Thyroid gland (tissue), 4 donors: ENCODE results near the gene SGCD. TPM values are rescaled to one million over a fixed set of nuclear protein-coding genes. Genes with fewer than 3 reads are reported as not detected.
"Not testable (repeated sequence)": the region's sequence is repeated elsewhere in the genome, so short reads cannot be mapped to it uniquely, and the experiment has no call there.

Experiments
- DNase-seq, 2 donors: peaks; one replicate each; pipeline ENCODE4 v3.0.0-alpha.2; 2019
- H3K27ac ChIP-seq, 3 donors: fragments of 200-600 bp; sonication (generic); 1 replicate in 2 of 3; 2 replicates in 1 of 3; pipeline ENCODE4 v1.5.1; 2016 to 2019; ENCODE audit warnings: mild to moderate bottlenecking in 1 of 3, moderate library complexity in 1 of 3
- H3K27me3 ChIP-seq: fragments of 200-600 bp; sonication (generic); one replicate; pipeline ENCODE4 v1.5.1; 2019
- H3K36me3 ChIP-seq, 2 donors: fragments of 200-600 bp; sonication (generic); one replicate each; pipeline ENCODE4 v1.5.1; 2016 to 2019
- H3K4me1 ChIP-seq, 2 donors: fragments of 200-600 bp; sonication (generic); one replicate each; pipeline ENCODE4 v1.5.1; 2017 to 2019
- H3K4me3 ChIP-seq, 3 donors: fragments of 200-600 bp; sonication (generic); replicated peaks in 1 of 3; 1 replicate in 2 of 3; 2 replicates in 1 of 3; pipeline ENCODE4 v1.5.1; 2016; ENCODE audit warnings: mild to moderate bottlenecking in 1 of 3
- H3K9me3 ChIP-seq: fragments of 200-600 bp; sonication (generic); one replicate; pipeline ENCODE4 v1.5.1; 2017
- CTCF ChIP-seq, 6 experiments: fragments of 200-600 bp in 3 of 6; fragments of 450-650 bp in 3 of 6; sonication (generic) in 3 of 6; IDR thresholded peaks; one replicate each; pipeline ENCODE4 v1.5.1; 2016 to 2019; ENCODE audit warnings: antibody characterized with exemption in 6 of 6, mild to moderate bottlenecking in 2 of 6, inconsistent platforms in 1 of 6, moderate library complexity in 1 of 6
- POLR2A ChIP-seq, 2 donors: fragments of 450-650 bp; IDR thresholded peaks; one replicate each; pipeline ENCODE4 v1.6.1; 2017; ENCODE audit warnings: antibody characterized with exemption in 2 of 2, mild to moderate bottlenecking in 2 of 2, moderate library complexity in 1 of 2
- WGBS, 2 donors: methylation state at CpG; one replicate each; pipeline ENCODE4 v1.1.5; 2017; 5-methylcytosine and 5-hydroxymethylcytosine counted together
- intact Hi-C: fragments of 100-400 bp; cut with DNase I; formaldehyde crosslinking; loops from one replicate; pipeline ENCODE4 v1.15.1; 2023
- total RNA-seq, 4 donors: library from RNA; depleted of rRNA; stranded (reverse); fragments of >200 nt; gene quantifications; one replicate each; pipeline ENCODE4 v1.2.3, GENCODE V29; 2016

The SGCD gene
- total RNA-seq, 4 donors from 2014 or later: 7.4 to 20.1 (median 9.2) TPM

GRCh38 chr5:156641686-156642085 is 314.7 kb downstream of the SGCD start:
- Histone ChIP-seq H3K27me3 (no peaks in the 10 kb centered on the region), H3K4me1 (peaks cover 8 to 22% of the 10 kb centered on the region in 2 donors), H3K4me3 (no peak overlapping the region), H3K9me3 (no peaks in the 10 kb centered on the region), H3K36me3 (no peaks in the 10 kb centered on the region), H3K27ac (no peak overlapping the region)
- intact Hi-C loops: no loop called here
- no peak for TF ChIP-seq POLR2A (IDR thresholded peaks at IDR 0.05)
- no peak for TF ChIP-seq CTCF (IDR thresholded peaks at IDR 0.05)
- no peak for DNase-seq
- WGBS, 2 donors: 67 to 81% methylated on average over 1 of the region's 1 CpG

GRCh38 chr5:156647034-156647451 is 320.1 kb downstream of the SGCD start:
- no peaks in the 10 kb centered on the region for H3K27me3 ChIP-seq
- intact Hi-C loops: no loop called here
- TF ChIP-seq CTCF (IDR thresholded peaks at IDR 0.05) (no peak), POLR2A (IDR thresholded peaks at IDR 0.05) (no peak)
- H3K36me3 ChIP-seq: no peaks in the 10 kb centered on the region
- peak overlapping the region; percentile 32 to 76 (median 67) for H3K27ac ChIP-seq
- H3K9me3 ChIP-seq: no peaks in the 10 kb centered on the region
- peak; percentile 6 to 35 for DNase-seq
- H3K4me1 ChIP-seq: peaks cover 7 to 12% of the 10 kb centered on the region in 2 donors
- no peak overlapping the region for H3K4me3 ChIP-seq
- 23 to 29% methylated on average over 4 of the region's 4 CpGs for WGBS, 2 donors

GRCh38 chr5:156654444-156654843 is 327.5 kb downstream of the SGCD start:
- no peaks in the 10 kb centered on the region for H3K36me3 ChIP-seq
- H3K27me3 ChIP-seq: no peaks in the 10 kb centered on the region

GRCh38 chr5:156655732-156656131 is 328.8 kb downstream of the SGCD start:
- H3K27me3 ChIP-seq: no peaks in the 10 kb centered on the region
- H3K4me3 ChIP-seq: no peak overlapping the region
- no peak for TF ChIP-seq CTCF (IDR thresholded peaks at IDR 0.05)
- TF ChIP-seq POLR2A (IDR thresholded peaks at IDR 0.05): no peak
- no peaks in the 10 kb centered on the region for H3K4me1 ChIP-seq
- no peak for DNase-seq
- no peaks in the 10 kb centered on the region for H3K9me3 ChIP-seq
- intact Hi-C loops: no loop called here
- no peaks in the 10 kb centered on the region for H3K36me3 ChIP-seq
- no peak overlapping the region for H3K27ac ChIP-seq
- WGBS, 2 donors: 90 to 91% methylated on average over 4 of the region's 4 CpGs

More at GRCh38 chr5:156654444-156654843, 327.5 kb downstream of the SGCD start:
- intact Hi-C loops: no loop called here
- Histone ChIP-seq H3K9me3 (no peaks in the 10 kb centered on the region), H3K4me3 (no peak overlapping the region), H3K4me1 (no peaks in the 10 kb centered on the region), H3K27ac (no peak overlapping the region)
- no peak for DNase-seq
- TF ChIP-seq CTCF (IDR thresholded peaks at IDR 0.05) (no peak), POLR2A (IDR thresholded peaks at IDR 0.05) (no peak)

GRCh38 chr5:156664832-156665231 is 337.9 kb downstream of the SGCD start:
- H3K27me3 ChIP-seq, H3K4me3 ChIP-seq, intact Hi-C loops, H3K9me3 ChIP-seq, H3K4me1 ChIP-seq, H3K27ac ChIP-seq, H3K36me3 ChIP-seq: not testable (repeated sequence)
- 82 to 85% methylated on average over 7 of the region's 10 CpGs for WGBS, 2 donors
- peak in 1 of 2 donors; percentile 2 for DNase-seq

GRCh38 chr5:156666686-156667085 is 339.7 kb downstream of the SGCD start:
- H3K27me3 ChIP-seq, H3K36me3 ChIP-seq, H3K4me3 ChIP-seq, H3K9me3 ChIP-seq, intact Hi-C loops, H3K27ac ChIP-seq, DNase-seq, H3K4me1 ChIP-seq: not testable (repeated sequence)
- no CpG with 5 or more reads among the region's 3 CpGs for WGBS, 2 donors
